HL-60 (cell line): ENCODE data around the gene AFG3L2.

Source experiments
- DNase-seq, 2 experiments: peaks; one replicate each; pipeline ENCODE4 v3.0.0-alpha.2; 2010 to 2020; ENCODE audit warnings: low read depth in 1 of 2, low spot score in 1 of 2
- H3K27ac ChIP-seq: fragments of 250-450 bp; sonication (Bioruptor Pico); replicated peaks from 2 replicates; pipeline ENCODE4 v1.5.1; 2020; ENCODE audit warnings: mild to moderate bottlenecking, moderate library complexity
- H3K27me3 ChIP-seq: fragments of 250-450 bp; sonication (Bioruptor Pico); 2 replicates; pipeline ENCODE4 v1.5.1; 2021; ENCODE audit warnings: mild to moderate bottlenecking, moderate library complexity; ENCODE audit not compliant: insufficient read depth, poor library complexity, severe bottlenecking
- H3K4me3 ChIP-seq: replicated peaks from 2 replicates; pipeline ENCODE4 v1.5.1; 2011; ENCODE audit warnings: mild to moderate bottlenecking, control low read depth, low read length; ENCODE audit not compliant: insufficient read depth
- GABPA ChIP-seq: IDR thresholded peaks from 2 replicates; pipeline ENCODE4 v1.6.1; 2012; ENCODE audit warnings: low read depth
- POLR2AphosphoS5 ChIP-seq: IDR thresholded peaks from 2 replicates; pipeline ENCODE4 v1.6.1; 2012; ENCODE audit warnings: low read depth
- SPI1 ChIP-seq: IDR thresholded peaks from 2 replicates; pipeline ENCODE4 v1.6.1; 2012; ENCODE audit warnings: low read depth, mild to moderate bottlenecking, borderline replicate concordance
- TF ChIP-seq, protein P1 (sequence below): IDR thresholded peaks from one replicate; pipeline ENCODE4 v1.5.1; 2011; ENCODE audit warnings: low read length, control low read depth, inconsistent platforms; ENCODE audit not compliant: insufficient read depth
- TF ChIP-seq, protein P2 (sequence below): IDR thresholded peaks from 2 replicates; pipeline ENCODE4 v1.6.1; 2012; ENCODE audit warnings: low read depth; ENCODE audit not compliant: insufficient replicate concordance

Gene AFG3L2

DNA sequence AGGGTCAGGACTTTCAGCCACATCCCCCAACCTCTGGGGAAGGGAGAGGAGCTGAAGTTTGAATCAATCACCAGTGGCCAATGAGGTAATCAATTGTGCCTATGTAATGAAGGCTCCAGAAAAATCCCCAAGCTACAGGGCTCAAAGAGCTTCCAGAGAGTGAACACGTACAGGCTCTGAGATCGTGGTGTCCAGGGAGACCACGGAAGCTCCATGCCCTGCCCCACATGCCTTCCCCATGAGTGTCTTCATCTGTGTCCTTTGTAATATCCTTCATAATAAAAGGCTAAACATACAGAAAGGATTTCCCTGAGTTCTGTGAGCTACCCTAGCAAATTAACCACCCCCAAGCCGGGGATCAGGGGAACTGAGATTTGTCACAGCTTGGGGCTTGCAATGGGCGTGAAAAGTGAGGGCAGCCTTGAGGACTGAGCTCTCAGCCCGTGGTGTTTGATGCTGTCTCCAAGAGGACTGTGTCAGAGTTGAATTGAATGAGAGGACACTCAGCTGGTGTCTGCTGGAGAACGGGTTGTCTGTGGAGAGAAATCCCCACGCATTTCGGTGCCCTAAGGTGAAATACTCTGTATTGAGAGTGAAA lies 94.5 kb downstream of the AFG3L2 start:
- TF ChIP-seq SPI1, result no peak
- TF ChIP-seq, protein P1, sequence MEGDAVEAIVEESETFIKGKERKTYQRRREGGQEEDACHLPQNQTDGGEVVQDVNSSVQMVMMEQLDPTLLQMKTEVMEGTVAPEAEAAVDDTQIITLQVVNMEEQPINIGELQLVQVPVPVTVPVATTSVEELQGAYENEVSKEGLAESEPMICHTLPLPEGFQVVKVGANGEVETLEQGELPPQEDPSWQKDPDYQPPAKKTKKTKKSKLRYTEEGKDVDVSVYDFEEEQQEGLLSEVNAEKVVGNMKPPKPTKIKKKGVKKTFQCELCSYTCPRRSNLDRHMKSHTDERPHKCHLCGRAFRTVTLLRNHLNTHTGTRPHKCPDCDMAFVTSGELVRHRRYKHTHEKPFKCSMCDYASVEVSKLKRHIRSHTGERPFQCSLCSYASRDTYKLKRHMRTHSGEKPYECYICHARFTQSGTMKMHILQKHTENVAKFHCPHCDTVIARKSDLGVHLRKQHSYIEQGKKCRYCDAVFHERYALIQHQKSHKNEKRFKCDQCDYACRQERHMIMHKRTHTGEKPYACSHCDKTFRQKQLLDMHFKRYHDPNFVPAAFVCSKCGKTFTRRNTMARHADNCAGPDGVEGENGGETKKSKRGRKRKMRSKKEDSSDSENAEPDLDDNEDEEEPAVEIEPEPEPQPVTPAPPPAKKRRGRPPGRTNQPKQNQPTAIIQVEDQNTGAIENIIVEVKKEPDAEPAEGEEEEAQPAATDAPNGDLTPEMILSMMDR, result no peak
- TF ChIP-seq, protein P2, sequence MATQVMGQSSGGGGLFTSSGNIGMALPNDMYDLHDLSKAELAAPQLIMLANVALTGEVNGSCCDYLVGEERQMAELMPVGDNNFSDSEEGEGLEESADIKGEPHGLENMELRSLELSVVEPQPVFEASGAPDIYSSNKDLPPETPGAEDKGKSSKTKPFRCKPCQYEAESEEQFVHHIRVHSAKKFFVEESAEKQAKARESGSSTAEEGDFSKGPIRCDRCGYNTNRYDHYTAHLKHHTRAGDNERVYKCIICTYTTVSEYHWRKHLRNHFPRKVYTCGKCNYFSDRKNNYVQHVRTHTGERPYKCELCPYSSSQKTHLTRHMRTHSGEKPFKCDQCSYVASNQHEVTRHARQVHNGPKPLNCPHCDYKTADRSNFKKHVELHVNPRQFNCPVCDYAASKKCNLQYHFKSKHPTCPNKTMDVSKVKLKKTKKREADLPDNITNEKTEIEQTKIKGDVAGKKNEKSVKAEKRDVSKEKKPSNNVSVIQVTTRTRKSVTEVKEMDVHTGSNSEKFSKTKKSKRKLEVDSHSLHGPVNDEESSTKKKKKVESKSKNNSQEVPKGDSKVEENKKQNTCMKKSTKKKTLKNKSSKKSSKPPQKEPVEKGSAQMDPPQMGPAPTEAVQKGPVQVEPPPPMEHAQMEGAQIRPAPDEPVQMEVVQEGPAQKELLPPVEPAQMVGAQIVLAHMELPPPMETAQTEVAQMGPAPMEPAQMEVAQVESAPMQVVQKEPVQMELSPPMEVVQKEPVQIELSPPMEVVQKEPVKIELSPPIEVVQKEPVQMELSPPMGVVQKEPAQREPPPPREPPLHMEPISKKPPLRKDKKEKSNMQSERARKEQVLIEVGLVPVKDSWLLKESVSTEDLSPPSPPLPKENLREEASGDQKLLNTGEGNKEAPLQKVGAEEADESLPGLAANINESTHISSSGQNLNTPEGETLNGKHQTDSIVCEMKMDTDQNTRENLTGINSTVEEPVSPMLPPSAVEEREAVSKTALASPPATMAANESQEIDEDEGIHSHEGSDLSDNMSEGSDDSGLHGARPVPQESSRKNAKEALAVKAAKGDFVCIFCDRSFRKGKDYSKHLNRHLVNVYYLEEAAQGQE, result no peak
- no peak for TF ChIP-seq GABPA
- no peak for TF ChIP-seq POLR2AphosphoS5
- no peak overlapping the region for H3K4me3 ChIP-seq
- H3K27ac ChIP-seq, result no peak overlapping the region
- no peak for DNase-seq
- peaks cover 35% of the 10 kb centered on the region for H3K27me3 ChIP-seq

DNA sequence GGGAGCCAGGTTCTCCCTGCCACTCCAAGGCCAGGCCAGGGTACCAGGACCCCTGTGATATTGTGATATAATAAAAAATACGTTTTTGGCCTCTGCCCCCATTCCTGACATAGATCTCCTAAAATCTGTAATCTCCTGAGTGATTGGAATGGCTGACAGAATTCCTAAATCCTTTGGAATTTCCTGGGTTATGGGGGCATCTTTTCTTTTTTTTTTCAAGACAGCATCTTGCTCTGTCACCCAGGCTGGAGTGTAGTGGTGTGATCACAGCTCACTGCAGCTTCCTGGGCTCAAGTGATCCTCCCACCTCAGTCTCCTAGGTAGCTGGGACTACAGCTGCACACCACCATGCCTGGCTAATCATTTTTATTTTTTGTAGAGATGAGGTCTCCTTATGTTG lies 95.2 kb downstream of the AFG3L2 start:
- Histone ChIP-seq H3K27ac (no peak overlapping the region), H3K4me3 (no peak overlapping the region), H3K27me3 (peaks cover 28% of the 10 kb centered on the region)
- TF ChIP-seq, protein P2, result no peak
- no peak for TF ChIP-seq GABPA
- DNase-seq, result no peak

DNA sequence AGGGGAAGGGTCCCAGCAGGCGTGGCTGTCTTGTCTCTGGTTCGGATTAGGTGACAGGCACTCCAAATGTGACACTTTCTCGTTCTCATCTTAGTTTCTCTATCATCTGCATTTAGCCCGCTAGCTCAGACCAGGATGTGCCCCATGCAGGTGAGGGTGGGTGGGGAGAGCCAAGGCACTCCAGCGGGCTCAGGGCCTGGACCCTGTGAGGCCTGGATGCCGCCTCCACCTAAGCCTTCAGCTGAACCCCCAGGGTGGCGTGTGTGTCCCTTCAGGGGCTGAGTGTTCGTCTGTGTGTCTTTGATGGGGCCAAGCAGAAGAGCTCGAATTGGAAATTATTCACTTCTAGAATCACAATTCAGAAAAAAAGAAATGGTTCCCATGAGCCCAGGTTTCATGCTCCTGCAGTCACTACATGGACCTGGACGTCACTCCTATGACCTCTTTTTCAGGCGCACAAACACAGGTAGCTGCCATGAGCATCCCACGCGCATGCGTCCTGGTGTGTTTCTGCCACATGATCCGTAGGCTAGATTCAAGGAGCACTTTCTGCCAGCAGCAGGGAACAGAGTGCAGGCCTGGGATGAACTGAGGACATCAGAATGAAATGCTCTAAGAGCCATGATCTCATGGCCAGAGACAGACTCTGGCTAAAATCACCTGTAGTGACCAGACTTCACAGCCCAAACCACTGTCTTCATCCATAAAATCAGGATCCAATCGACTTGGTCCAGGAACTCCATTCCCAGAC lies 97.1 kb downstream of the AFG3L2 start:
- Histone ChIP-seq H3K27me3 (peaks cover 18% of the 10 kb centered on the region), H3K4me3 (no peak overlapping the region), H3K27ac (no peak overlapping the region)
- DNase-seq, result no peak
- TF ChIP-seq, protein P2, result no peak
- TF ChIP-seq GABPA (no peak), SPI1 (no peak), POLR2AphosphoS5 (no peak)
- TF ChIP-seq, protein P1, result no peak
